Fibroblast of lung (primary cell): Measurements from ENCODE around the gene TVP23A. TPM values are rescaled to one million over a fixed set of nuclear protein-coding genes. Genes with fewer than 3 reads are reported as not detected.
"Not testable (repeated sequence)": the region's sequence is repeated elsewhere in the genome, so short reads cannot be mapped to it uniquely, and the experiment has no call there.

Experiments used
- DNase-seq, 2 donors: peaks; one replicate each; pipeline versions ENCODE4 v3.0.0 to v3.0.0-alpha.2; 2010; ENCODE audit warnings: low read depth in 2 of 2
- H2AFZ ChIP-seq: 2 replicates; pipeline ENCODE4 v1.5.1; 2012; ENCODE audit warnings: low read length, control low read depth, inconsistent platforms
- H3K27ac ChIP-seq: 2 replicates; pipeline ENCODE4 v1.5.1; 2011; ENCODE audit warnings: low read length, control low read depth; ENCODE audit not compliant: insufficient read depth
- H3K27me3 ChIP-seq: 2 replicates; pipeline ENCODE4 v1.5.1; 2011; ENCODE audit warnings: mild to moderate bottlenecking, low read length; ENCODE audit not compliant: control insufficient read depth, insufficient read depth
- H3K36me3 ChIP-seq: 2 replicates; pipeline ENCODE4 v1.5.1; 2011; ENCODE audit warnings: low read length; ENCODE audit not compliant: control insufficient read depth, insufficient read depth
- H3K4me1 ChIP-seq: 2 replicates; pipeline ENCODE4 v1.5.1; 2011; ENCODE audit warnings: low read length; ENCODE audit not compliant: control insufficient read depth, insufficient read depth; ENCODE audit errors: extremely low read depth
- H3K4me2 ChIP-seq: 2 replicates; pipeline ENCODE4 v1.5.1; 2011; ENCODE audit warnings: low read length, control low read depth; ENCODE audit not compliant: insufficient read depth; ENCODE audit errors: extremely low read depth
- H3K4me3 ChIP-seq, 4 experiments: fragments of 200-600 bp in 1 of 4; sonication (generic) in 1 of 4; replicated peaks in 1 of 4; 2 replicates each; pipeline ENCODE4 v1.5.1; 2011 to 2016; ENCODE audit warnings: low read length in 4 of 4, low read depth in 3 of 4, mild to moderate bottlenecking in 3 of 4, control low read depth in 2 of 4, inconsistent platforms in 1 of 4, mixed read lengths in 1 of 4; ENCODE audit not compliant: insufficient read depth in 1 of 4; ENCODE audit errors: control extremely low read depth in 1 of 4
- H3K79me2 ChIP-seq: 2 replicates; pipeline ENCODE4 v1.5.1; 2012; ENCODE audit warnings: mild to moderate bottlenecking, low read length, inconsistent platforms; ENCODE audit not compliant: control insufficient read depth, insufficient read depth
- H3K9ac ChIP-seq: 2 replicates; pipeline ENCODE4 v1.5.1; 2011; ENCODE audit warnings: mild to moderate bottlenecking, low read length, control low read depth; ENCODE audit not compliant: insufficient read depth
- H3K9me3 ChIP-seq: 2 replicates; pipeline ENCODE4 v1.5.1; 2012; ENCODE audit warnings: low read depth, low read length; ENCODE audit not compliant: control insufficient read depth, insufficient read depth
- H4K20me1 ChIP-seq: 2 replicates; pipeline ENCODE4 v1.5.1; 2011; ENCODE audit warnings: low read length; ENCODE audit not compliant: control insufficient read depth, insufficient read depth; ENCODE audit errors: extremely low read depth
- EZH2 ChIP-seq: IDR thresholded peaks from 2 replicates; pipeline ENCODE4 v1.5.1; 2012; ENCODE audit warnings: low read length, control low read depth, mild to moderate bottlenecking; ENCODE audit errors: missing control alignments
- polyA plus RNA-seq, 2 donors: library from polyadenylated mRNA; depleted of rRNA in 1 of 2; stranded (reverse) in 1 of 2; unstranded in 1 of 2; fragments of >200 nt; gene quantifications; 2 replicates each; pipeline ENCODE4 v1.2.1, GENCODE V29; 2011 to 2012; ENCODE audit warnings: missing spikeins in 1 of 2
- total RNA-seq: library from RNA; depleted of rRNA; stranded (reverse); fragments of >200 nt; gene quantifications from 2 replicates; pipeline ENCODE4 v1.2.1, GENCODE V29; 2014
- TF ChIP-seq, protein P1 (sequence below), 2 donors: IDR thresholded peaks in 1 of 2; conservative IDR thresholded peaks in 1 of 2; 1 replicate in 1 of 2; 2 replicates in 1 of 2; pipeline ENCODE4 v1.5.1; 2011 to 2012; ENCODE audit warnings: low read length in 2 of 2, control low read depth in 1 of 2, inconsistent platforms in 1 of 2, low read depth in 1 of 2, mild to moderate bottlenecking in 1 of 2

TVP23A gene
- total and polyA plus RNA-seq, 2 donors (not counting 1 experiment from before 2014, with no cell fraction given), result under 0.01 TPM; not detected in 1

GRCh38 chr16:10741844-10742243 is 76.8 kb downstream of the TVP23A start:
- peak; percentile 13 to 30 for DNase-seq
- peaks cover 13% of the 10 kb centered on the region for H3K4me1 ChIP-seq

GRCh38 chr16:10741249-10741648 is 77.3 kb downstream of the TVP23A start:
- H4K20me1 ChIP-seq, H3K4me3 ChIP-seq, H3K9ac ChIP-seq, H3K4me2 ChIP-seq, H3K27me3 ChIP-seq, H3K9me3 ChIP-seq, DNase-seq, H2AFZ ChIP-seq, H3K79me2 ChIP-seq, H3K36me3 ChIP-seq, H3K27ac ChIP-seq: not testable (repeated sequence)
- H3K4me1 ChIP-seq, result peaks cover 13% of the 10 kb centered on the region

More at GRCh38 chr16:10741844-10742243, 76.8 kb downstream of the TVP23A start:
- Histone ChIP-seq H3K36me3 (no peaks in the 10 kb centered on the region), H3K4me3 (no peak overlapping the region), H3K27me3 (no peaks in the 10 kb centered on the region), H3K9me3 (no peaks in the 10 kb centered on the region), H3K4me2 (no peak overlapping the region), H3K79me2 (no peaks in the 10 kb centered on the region), H4K20me1 (no peaks in the 10 kb centered on the region), H3K27ac (no peak overlapping the region), H3K9ac (no peak overlapping the region), H2AFZ (no peak overlapping the region)
- TF ChIP-seq EZH2, result no peak
- TF ChIP-seq, protein P1, sequence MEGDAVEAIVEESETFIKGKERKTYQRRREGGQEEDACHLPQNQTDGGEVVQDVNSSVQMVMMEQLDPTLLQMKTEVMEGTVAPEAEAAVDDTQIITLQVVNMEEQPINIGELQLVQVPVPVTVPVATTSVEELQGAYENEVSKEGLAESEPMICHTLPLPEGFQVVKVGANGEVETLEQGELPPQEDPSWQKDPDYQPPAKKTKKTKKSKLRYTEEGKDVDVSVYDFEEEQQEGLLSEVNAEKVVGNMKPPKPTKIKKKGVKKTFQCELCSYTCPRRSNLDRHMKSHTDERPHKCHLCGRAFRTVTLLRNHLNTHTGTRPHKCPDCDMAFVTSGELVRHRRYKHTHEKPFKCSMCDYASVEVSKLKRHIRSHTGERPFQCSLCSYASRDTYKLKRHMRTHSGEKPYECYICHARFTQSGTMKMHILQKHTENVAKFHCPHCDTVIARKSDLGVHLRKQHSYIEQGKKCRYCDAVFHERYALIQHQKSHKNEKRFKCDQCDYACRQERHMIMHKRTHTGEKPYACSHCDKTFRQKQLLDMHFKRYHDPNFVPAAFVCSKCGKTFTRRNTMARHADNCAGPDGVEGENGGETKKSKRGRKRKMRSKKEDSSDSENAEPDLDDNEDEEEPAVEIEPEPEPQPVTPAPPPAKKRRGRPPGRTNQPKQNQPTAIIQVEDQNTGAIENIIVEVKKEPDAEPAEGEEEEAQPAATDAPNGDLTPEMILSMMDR (conservative IDR thresholded peaks at IDR 0.05 in 1 of 2, IDR thresholded peaks at IDR 0.05 in 1 of 2; ENCODE audit: low read depth in 1 of 2, low read length in 2 of 2), result no peak

DNA sequence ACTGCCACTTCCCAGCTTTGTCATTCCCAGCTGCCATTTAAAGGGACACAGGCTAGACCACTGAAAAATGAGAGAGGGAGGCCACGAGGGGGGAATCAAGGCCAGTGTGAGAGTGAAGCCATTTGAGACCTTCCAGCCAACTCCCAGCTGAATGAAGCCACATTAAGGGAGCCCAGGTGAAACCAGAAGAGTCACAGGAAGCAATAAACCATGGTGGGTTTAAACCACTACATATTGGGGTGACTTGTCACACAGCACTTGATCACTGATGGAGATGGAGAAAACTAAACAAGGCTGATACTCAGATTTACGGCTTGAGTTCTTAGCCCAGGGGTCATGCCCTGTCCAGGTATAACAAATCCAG is 77.8 kb downstream of the TVP23A start:
- Histone ChIP-seq H2AFZ (no peak overlapping the region), H3K27me3 (no peaks in the 10 kb centered on the region), H3K9me3 (no peaks in the 10 kb centered on the region), H3K9ac (no peak overlapping the region), H3K27ac (no peak overlapping the region), H3K79me2 (no peaks in the 10 kb centered on the region), H3K4me1 (peaks cover 13% of the 10 kb centered on the region), H4K20me1 (no peaks in the 10 kb centered on the region), H3K4me3 (no peak overlapping the region), H3K4me2 (no peak overlapping the region), H3K36me3 (no peaks in the 10 kb centered on the region)
- TF ChIP-seq EZH2, result no peak
- TF ChIP-seq, protein P1 (conservative IDR thresholded peaks at IDR 0.05 in 1 of 2, IDR thresholded peaks at IDR 0.05 in 1 of 2; ENCODE audit: low read depth in 1 of 2, low read length in 2 of 2), result no peak
- no peak for DNase-seq
